Liver (tissue), 9 donors: ENCODE data around the gene MYO3B. TPM values are rescaled to one million over a fixed set of nuclear protein-coding genes. Genes with fewer than 3 reads are reported as not detected.

Experiments used
- DNase-seq: peaks from one replicate; pipeline ENCODE4 v3.0.0-alpha.2; 2017; ENCODE audit warnings: low spot score
- H3K27ac ChIP-seq, 2 donors: one replicate each; pipeline ENCODE4 v1.7.0; 2013; ENCODE audit warnings: inconsistent platforms in 2 of 2, low read length in 2 of 2, control low read depth in 1 of 2, low read depth in 1 of 2, mild to moderate bottlenecking in 1 of 2
- H3K27me3 ChIP-seq, 4 donors: one replicate each; pipeline versions ENCODE4 v1.6.1 to v1.7.0; 2013; ENCODE audit warnings: low read length in 3 of 4, inconsistent platforms in 1 of 4, mild to moderate bottlenecking in 1 of 4, moderate library complexity in 1 of 4; ENCODE audit not compliant: control insufficient read depth in 4 of 4, insufficient read depth in 4 of 4
- H3K36me3 ChIP-seq, 4 donors: one replicate each; pipeline versions ENCODE4 v1.6.1 to v1.7.0; 2013; ENCODE audit warnings: low read length in 3 of 4, mild to moderate bottlenecking in 3 of 4, low read depth in 1 of 4, moderate library complexity in 1 of 4; ENCODE audit not compliant: control insufficient read depth in 4 of 4, insufficient read depth in 3 of 4
- H3K4me1 ChIP-seq, 4 donors: one replicate each; pipeline versions ENCODE4 v1.6.1 to v1.7.0; 2013; ENCODE audit warnings: low read length in 3 of 4, mild to moderate bottlenecking in 3 of 4, moderate library complexity in 1 of 4; ENCODE audit not compliant: control insufficient read depth in 4 of 4, insufficient read depth in 4 of 4
- H3K4me3 ChIP-seq, 3 donors: one replicate each; pipeline versions ENCODE4 v1.6.1 to v1.7.0; 2013; ENCODE audit warnings: low read length in 3 of 3, control low read depth in 1 of 3, low read depth in 1 of 3, mild to moderate bottlenecking in 1 of 3
- H3K9ac ChIP-seq, 2 donors: one replicate each; pipeline ENCODE4 v1.7.0; 2013; ENCODE audit warnings: low read length in 2 of 2, mild to moderate bottlenecking in 2 of 2, moderate library complexity in 2 of 2, control low read depth in 1 of 2, low read depth in 1 of 2
- H3K9me3 ChIP-seq, 4 donors: one replicate each; pipeline versions ENCODE4 v1.6.1 to v1.7.0; 2013; ENCODE audit warnings: low read length in 3 of 4; ENCODE audit not compliant: control insufficient read depth in 4 of 4
- ATF3 ChIP-seq: IDR thresholded peaks from 2 replicates; pipeline ENCODE4 v1.6.1; 2016; ENCODE audit warnings: antibody characterized with exemption
- CTCF ChIP-seq: fragments of 150-350 bp; IDR thresholded peaks from 2 replicates; pipeline ENCODE4 v1.5.1; 2017; ENCODE audit warnings: improper control_type of control experiment, low read depth, low read length; ENCODE audit not compliant: missing input control
- EGR1 ChIP-seq, 2 donors: IDR thresholded peaks; 2 replicates each; pipeline ENCODE4 v1.6.1; 2016 to 2018; ENCODE audit warnings: antibody characterized with exemption in 2 of 2, low read depth in 2 of 2
- FOXA1 ChIP-seq: IDR thresholded peaks from 2 replicates; pipeline ENCODE4 v1.6.1; 2016; ENCODE audit warnings: antibody characterized with exemption
- FOXA2 ChIP-seq: IDR thresholded peaks from 2 replicates; pipeline ENCODE4 v1.6.1; 2016; ENCODE audit warnings: antibody characterized with exemption
- GABPA ChIP-seq, 2 donors: IDR thresholded peaks in 1 of 2; conservative IDR thresholded peaks in 1 of 2; 2 replicates each; pipeline ENCODE4 v1.6.1; 2016; ENCODE audit warnings: antibody characterized with exemption in 2 of 2, mild to moderate bottlenecking in 1 of 2, moderate library complexity in 1 of 2
- HNF4A ChIP-seq, 2 donors: conservative IDR thresholded peaks; 2 replicates each; pipeline ENCODE4 v1.6.1; 2016; ENCODE audit warnings: antibody characterized with exemption in 2 of 2, mild to moderate bottlenecking in 2 of 2
- HNF4G ChIP-seq: IDR thresholded peaks from 2 replicates; pipeline ENCODE4 v1.6.1; 2016; ENCODE audit warnings: antibody characterized with exemption
- JUND ChIP-seq, 2 donors: IDR thresholded peaks; 2 replicates each; pipeline ENCODE4 v1.6.1; 2016; ENCODE audit warnings: antibody characterized with exemption in 2 of 2
- MAX ChIP-seq: IDR thresholded peaks from 2 replicates; pipeline ENCODE4 v1.6.1; 2016; ENCODE audit warnings: antibody characterized with exemption
- NR2F2 ChIP-seq: IDR thresholded peaks from 2 replicates; pipeline ENCODE4 v1.6.1; 2016; ENCODE audit warnings: antibody characterized with exemption
- RAD21 ChIP-seq, 2 donors: IDR thresholded peaks; 2 replicates each; pipeline ENCODE4 v1.6.1; 2016; ENCODE audit warnings: antibody characterized with exemption in 2 of 2, mild to moderate bottlenecking in 2 of 2
- REST ChIP-seq: IDR thresholded peaks from 2 replicates; pipeline ENCODE4 v1.6.1; 2016; ENCODE audit warnings: antibody characterized with exemption, mild to moderate bottlenecking
- RXRA ChIP-seq, 2 donors: IDR thresholded peaks; 2 replicates each; pipeline ENCODE4 v1.6.1; 2017 to 2018; ENCODE audit warnings: antibody characterized with exemption in 2 of 2, mild to moderate bottlenecking in 1 of 2
- SP1 ChIP-seq: IDR thresholded peaks from 2 replicates; pipeline ENCODE4 v1.6.1; 2018; ENCODE audit warnings: antibody characterized with exemption, mild to moderate bottlenecking
- TAF1 ChIP-seq: conservative IDR thresholded peaks from 2 replicates; pipeline ENCODE4 v1.6.1; 2016; ENCODE audit warnings: antibody characterized with exemption, mild to moderate bottlenecking
- YY1 ChIP-seq: IDR thresholded peaks from 2 replicates; pipeline ENCODE4 v1.6.1; 2016; ENCODE audit warnings: antibody characterized with exemption, mild to moderate bottlenecking
- ZBTB33 ChIP-seq: IDR thresholded peaks from 2 replicates; pipeline ENCODE4 v1.6.1; 2016; ENCODE audit warnings: antibody characterized with exemption
- WGBS: extraction: QIAGEN DNeasy Blood & Tissue Kit; methylation state at CpG from one replicate; pipeline ENCODE4 v1.1.7; 2013; 5-methylcytosine and 5-hydroxymethylcytosine counted together
- polyA plus RNA-seq, 2 donors: library from polyadenylated mRNA; stranded (reverse) in 1 of 2; unstranded in 1 of 2; fragments of 200-250 nt in 1 of 2; fragments of >200 nt in 1 of 2; fragmentation: Nextera tagmentation in 1 of 2; extraction: Ambion mirVana in 1 of 2; gene quantifications; one replicate each; pipeline versions ENCODE4 v1.2.1 to v1.2.3, GENCODE V29; 2013 to 2015
- total RNA-seq, 2 donors: library from RNA; depleted of rRNA; stranded (reverse); fragments of >200 nt; gene quantifications; one replicate each; pipeline ENCODE4 v1.2.3, GENCODE V29; 2014
- donor health status: healthy.
- donor health status: healthy.
- donor health status: healthy.
- donor health status: healthy.
- donor health status: healthy.

The MYO3B gene
- total and polyA plus RNA-seq, 4 donors, result under 0.01 to 0.05 TPM; not detected in 2

GRCh38 chr2:170401187-170401586 lies 223.2 kb downstream of the MYO3B start:
- TF ChIP-seq ZBTB33, result no peak
- TF ChIP-seq ATF3, result no peak
- no peak for TF ChIP-seq MAX
- no peak for TF ChIP-seq GABPA (IDR thresholded peaks at IDR 0.05 in 1 of 2, conservative IDR thresholded peaks at IDR 0.05 in 1 of 2)
- TF ChIP-seq SP1, result no peak
- TF ChIP-seq RXRA (IDR thresholded peaks at IDR 0.05), result no peak
- TF ChIP-seq HNF4G, result no peak
- no peak for TF ChIP-seq FOXA1
- no peak for TF ChIP-seq RAD21 (IDR thresholded peaks at IDR 0.05)
- no peak for TF ChIP-seq EGR1 (IDR thresholded peaks at IDR 0.05; ENCODE audit: low read depth in 2 of 2)
- TF ChIP-seq CTCF, result no peak
- TF ChIP-seq TAF1, result no peak
- no peak for TF ChIP-seq YY1
- no peak for TF ChIP-seq JUND (IDR thresholded peaks at IDR 0.05)
- 96% methylated on average over 3 of the region's 3 CpGs for WGBS
- Histone ChIP-seq H3K4me1 (no peaks in the 10 kb centered on the region), H3K27me3 (peaks cover 0 to 4% (median 1%) of the 10 kb centered on the region in 4 donors), H3K9ac (no peak overlapping the region), H3K27ac (no peak overlapping the region), H3K4me3 (no peak overlapping the region), H3K36me3 (no peaks in the 10 kb centered on the region), H3K9me3 (no peaks in the 10 kb centered on the region)
- DNase-seq, result no peak

- no peak for DNase-seq
- H3K9ac ChIP-seq, result no peak overlapping the region
- H3K27me3 ChIP-seq, result no peaks in the 10 kb centered on the region
- WGBS, result 70% methylated on average over 3 of the region's 3 CpGs
- TF ChIP-seq RAD21 (IDR thresholded peaks at IDR 0.05), result no peak
- TF ChIP-seq NR2F2, result no peak
- TF ChIP-seq SP1, result no peak
- TF ChIP-seq ATF3, result no peak
- TF ChIP-seq YY1, result no peak
- no peak for TF ChIP-seq REST
- TF ChIP-seq GABPA (IDR thresholded peaks at IDR 0.05 in 1 of 2, conservative IDR thresholded peaks at IDR 0.05 in 1 of 2), result no peak
- no peak for TF ChIP-seq FOXA2
- no peak for TF ChIP-seq HNF4G
- TF ChIP-seq ZBTB33, result no peak
- TF ChIP-seq TAF1, result no peak
- TF ChIP-seq MAX, result no peak
- no peak for TF ChIP-seq RXRA (IDR thresholded peaks at IDR 0.05)
- TF ChIP-seq JUND (IDR thresholded peaks at IDR 0.05), result no peak
- TF ChIP-seq CTCF, result no peak
- TF ChIP-seq EGR1 (IDR thresholded peaks at IDR 0.05; ENCODE audit: low read depth in 2 of 2), result no peak
- no peak for TF ChIP-seq FOXA1
- no peak for TF ChIP-seq HNF4A (conservative IDR thresholded peaks at IDR 0.05)
- H3K36me3 ChIP-seq, result no peaks in the 10 kb centered on the region
- peaks cover 0 to 3% (median under 1%) of the 10 kb centered on the region in 4 donors for H3K4me1 ChIP-seq
- H3K27ac ChIP-seq, result no peak overlapping the region
- no peak overlapping the region for H3K4me3 ChIP-seq
- no peaks in the 10 kb centered on the region for H3K9me3 ChIP-seq
Observed at GRCh38 chr2:170404846-170405245, 226.9 kb downstream of the MYO3B start.
